GM12878 (cell line): Measurements from ENCODE around the gene TMC6. TPM values are rescaled to one million over a fixed set of nuclear protein-coding genes. Genes with fewer than 3 reads are reported as not detected.

ENCODE experiments used
- EP300 ChIP-seq, 2 experiments: fragments of 150-350 bp in 1 of 2; IDR thresholded peaks; 2 replicates each; pipeline ENCODE4 v1.6.1; 2011 to 2012; ENCODE audit warnings: low read depth in 2 of 2, low read length in 2 of 2, borderline replicate concordance in 1 of 2, improper control_type of control experiment in 1 of 2, inconsistent platforms in 1 of 2; ENCODE audit not compliant: control insufficient read depth in 1 of 2
- ESRRA ChIP-seq: IDR thresholded peaks from 2 replicates; pipeline ENCODE4 v1.6.1; 2012; ENCODE audit warnings: mild to moderate bottlenecking, low read length, improper control_type of control experiment
- MTA2 ChIP-seq: fragments of 450-650 bp; IDR thresholded peaks from 2 replicates; pipeline ENCODE4 v1.6.1; 2016; ENCODE audit warnings: low read depth, mild to moderate bottlenecking, moderate library complexity
- NFYB ChIP-seq: IDR thresholded peaks from 2 replicates; pipeline ENCODE4 v1.6.1; 2011; ENCODE audit warnings: low read depth, mild to moderate bottlenecking, low read length, improper control_type of control experiment, moderate library complexity; ENCODE audit not compliant: insufficient read depth
- PRDM15 ChIP-seq: fragments of 450-650 bp; formaldehyde crosslinking; IDR thresholded peaks from 2 replicates; pipeline ENCODE4 v1.4.0; 2020; ENCODE audit warnings: mild to moderate bottlenecking, moderate library complexity
- SIN3A ChIP-seq: IDR thresholded peaks from 2 replicates; pipeline ENCODE4 v1.6.1; 2012; ENCODE audit warnings: low read depth, low read length, improper control_type of control experiment
- SMC3 ChIP-seq: IDR thresholded peaks from 2 replicates; pipeline ENCODE4 v1.6.1; 2011; ENCODE audit warnings: low read length, improper control_type of control experiment, borderline replicate concordance
- YY1 ChIP-seq: IDR thresholded peaks from 2 replicates; pipeline ENCODE4 v1.6.1; 2011; ENCODE audit warnings: low read depth, mild to moderate bottlenecking, low read length
- ZBTB11 ChIP-seq: fragments of 450-650 bp; formaldehyde crosslinking; IDR thresholded peaks from 2 replicates; pipeline ENCODE4 v1.5.0; 2022; ENCODE audit warnings: mild to moderate bottlenecking, missing genetic modification characterization
- ZBTB40 ChIP-seq: fragments of 450-650 bp; IDR thresholded peaks from 2 replicates; pipeline ENCODE4 v1.6.1; 2016; ENCODE audit warnings: mild to moderate bottlenecking, moderate library complexity, borderline replicate concordance
- ZNF207 ChIP-seq: fragments of 450-650 bp; IDR thresholded peaks from 2 replicates; pipeline ENCODE4 v1.6.1; 2014; ENCODE audit warnings: antibody characterized with exemption, mild to moderate bottlenecking, borderline replicate concordance
- ZNF687 ChIP-seq: fragments of 450-650 bp; IDR thresholded peaks from 2 replicates; pipeline ENCODE4 v1.6.1; 2017; ENCODE audit warnings: mild to moderate bottlenecking, moderate library complexity
- ZSCAN29 ChIP-seq: fragments of 450-650 bp; IDR thresholded peaks from 2 replicates; pipeline ENCODE4 v1.6.1; 2017; ENCODE audit warnings: mild to moderate bottlenecking, moderate library complexity
- polyA plus RNA-seq, 11 experiments: library from polyadenylated mRNA; depleted of rRNA in 4 of 11; unstranded in 6 of 11; stranded (reverse) in 5 of 11; fragments of >200 nt; fragmentation: Nextera tagmentation in 4 of 11; fragmentation: Illumina TruSeq in 1 of 11; extraction: Ambion mirVana in 4 of 11; extraction: Trizol in 1 of 11; gene quantifications; 1 replicate in 1 of 11; 2 replicates in 10 of 11; pipeline versions ENCODE4 v1.2.1 to v1.2.3, GENCODE V29; 2011 to 2016; ENCODE audit warnings: inconsistent platforms in 2 of 11, missing spikeins in 2 of 11, low read depth in 1 of 11
- total RNA-seq, 4 experiments: library from RNA; depleted of rRNA in 3 of 4; stranded (reverse); fragments of >200 nt in 3 of 4; fragmentation: Illumina TruSeq in 1 of 4; extraction: Trizol in 1 of 4; gene quantifications; 2 replicates each; pipeline versions ENCODE4 v1.2.1 to v1.2.3, GENCODE V29; 2013 to 2021

Gene TMC6
- total and polyA plus RNA-seq, 10 of the 15 experiments (the other 5 are each of a cell fraction or from before 2014, with no cell fraction given): 1.9 to 232 (median 60.6) TPM

- TF ChIP-seq YY1: no peak
- TF ChIP-seq ESRRA: 0 out of 2 replicates have a peak, but pooled peaks have one; percentile 21
- TF ChIP-seq NFYB: no peak
- TF ChIP-seq ZNF207: no peak
- TF ChIP-seq ZBTB40: peak; percentile 48; the same call in 1 of the 2 replicates
- TF ChIP-seq EP300 (IDR thresholded peaks at IDR 0.05; ENCODE audit: borderline replicate concordance in 1 of 2, control insufficient read depth in 1 of 2, low read depth in 2 of 2, low read length in 2 of 2): peak; percentile 10 to 33; a peak in 1 of 4 replicates
- no peak for TF ChIP-seq PRDM15 (CRISPR knock-in tag)
- peak; percentile 41; the same call in 1 of the 2 replicates for TF ChIP-seq MTA2
- peak; percentile 96 for TF ChIP-seq ZNF687
- TF ChIP-seq SIN3A: peak; percentile 37
- TF ChIP-seq ZBTB11 (CRISPR knock-in tag): no peak
- TF ChIP-seq ZSCAN29: no peak
- no peak for TF ChIP-seq SMC3
These were observed 2.0 kb upstream of the TMC6 start, which contains the start of gene TMC8 (continued) for GRCh38 chr17:78130437-78131101.
